NCI-H187 treated with DMSO at 0.1 percent for 48 hours (cell line): ENCODE results near the gene EYA2.
"Not testable (repeated sequence)": the region's sequence is repeated elsewhere in the genome, so short reads cannot be mapped to it uniquely, and the experiment has no call there.

Source experiments
- DNase-seq: peaks from one replicate; lab custom pipeline; 2025; lab: John Stamatoyannopoulos, UW

Gene EYA2

GRCh38 chr20:47175493-47175892 lies 280.9 kb downstream of the EYA2 start:
- no peak for DNase-seq

- not testable (repeated sequence) for DNase-seq
Observed at GRCh38 chr20:47176217-47176616, 281.6 kb downstream of the EYA2 start.

- no peak for DNase-seq
Observed at GRCh38 chr20:47178277-47178676, 283.6 kb downstream of the EYA2 start.

GRCh38 chr20:47178851-47179250 lies 284.2 kb downstream of the EYA2 start:
- no peak for DNase-seq

- no peak for DNase-seq
Observed at GRCh38 chr20:47179267-47179666, 284.6 kb downstream of the EYA2 start.

- no peak for DNase-seq
Observed at GRCh38 chr20:47181056-47181862, 286.6 kb downstream of the EYA2 start.

GRCh38 chr20:47183367-47183766 lies 288.7 kb downstream of the EYA2 start:
- no peak for DNase-seq

- DNase-seq, result no peak
Observed at GRCh38 chr20:47187450-47188195, 293.0 kb downstream of the EYA2 start.

GRCh38 chr20:47188540-47188939 lies 293.9 kb downstream of the EYA2 start:
- DNase-seq, result no peak

GRCh38 chr20:47189060-47189459 lies 294.4 kb downstream of the EYA2 start:
- no peak for DNase-seq

GRCh38 chr20:47191074-47191673 lies 296.5 kb downstream of the EYA2 start:
- DNase-seq, result no peak

- no peak for DNase-seq
Observed at GRCh38 chr20:47191956-47192355, 297.3 kb downstream of the EYA2 start.

GRCh38 chr20:47195573-47195972 lies 300.9 kb downstream of the EYA2 start:
- no peak for DNase-seq

GRCh38 chr20:47196091-47197081 lies 301.7 kb downstream of the EYA2 start:
- DNase-seq, result peak; percentile 8

GRCh38 chr20:47198254-47198671 lies 303.6 kb downstream of the EYA2 start:
- no peak for DNase-seq

- no peak for DNase-seq
Observed at GRCh38 chr20:47198996-47199552, 304.4 kb downstream of the EYA2 start.

- DNase-seq, result no peak
Observed at GRCh38 chr20:47201074-47201730, 306.6 kb downstream of the EYA2 start.

GRCh38 chr20:47202733-47203667 lies 308.4 kb downstream of the EYA2 start:
- DNase-seq, result no peak

GRCh38 chr20:47204008-47204849 lies 309.6 kb downstream of the EYA2 start:
- DNase-seq, result no peak
